K562 (cell line): ENCODE results near the gene PIGC. TPM values are rescaled to one million over a fixed set of nuclear protein-coding genes. Genes with fewer than 3 reads are reported as not detected.

Source experiments
- ATAC-seq: fragments of 200-7000 bp; cut with Tn5 transposase; 3 replicates; pipeline ENCODE4 v1.9.1; 2020; ENCODE audit warnings: moderate library complexity
- BruUV-seq: library from RNA; stranded (reverse); fragments of 400-500 nt; replicated peaks from 2 replicates; lab custom pipeline; 2021; lab: Mats Ljungman, UMichigan
- CTCF ChIA-PET: fragments of 300-600 bp; formaldehyde crosslinking; extraction: SDS; loops from one replicate; lab custom pipeline; 2021; ENCODE audit warnings: low intra/inter-chr PET ratio; lab: Yijun Ruan, JAX
- POLR2A ChIA-PET: fragments of 300-600, 350-650 bp; sonication (Branson Sonifier 250); formaldehyde crosslinking; extraction: SDS; loops from one replicate; lab custom pipeline; 2021; ENCODE audit warnings: antibody characterized with exemption, inconsistent platforms; lab: Yijun Ruan, JAX
- DNase-seq, 4 experiments: peaks; one replicate each; pipeline versions ENCODE4 v3.0.0 to v3.0.0-alpha.2; 2011 to 2018; ENCODE audit warnings: low spot score in 3 of 4, mixed read lengths in 3 of 4; ENCODE audit errors: extremely low read depth in 1 of 4
- FAIRE-seq: peaks from 2 replicates; lab custom pipeline; 2011; peaks lifted over from hg19 to GRCh38; lab: Jason Lieb, UNC
- H2AFZ ChIP-seq: 2 replicates; pipeline ENCODE4 v1.6.0; 2011; ENCODE audit warnings: low read depth, low read length, control low read depth, inconsistent platforms
- H3K27ac ChIP-seq: fragments of 200-600 bp; 3 replicates; pipeline ENCODE4 v1.8.0; 2011; ENCODE audit warnings: low read depth, mild to moderate bottlenecking, control low read depth, inconsistent platforms, low read length, moderate library complexity, mixed read lengths; ENCODE audit errors: extremely low read depth
- H3K27me3 ChIP-seq, 2 experiments: fragments of 300-600 bp in 1 of 2; 2 replicates in 1 of 2; 3 replicates in 1 of 2; pipeline versions ENCODE4 v1.6.0 to v1.8.0; 2011; ENCODE audit warnings: inconsistent platforms in 2 of 2, low read length in 2 of 2, mild to moderate bottlenecking in 1 of 2, mixed read lengths in 1 of 2, moderate library complexity in 1 of 2; ENCODE audit not compliant: control insufficient read depth in 2 of 2, insufficient read depth in 2 of 2
- H3K36me3 ChIP-seq: fragments of 300-600 bp; 3 replicates; pipeline ENCODE4 v1.8.0; 2011; ENCODE audit warnings: mild to moderate bottlenecking, low read length, inconsistent platforms; ENCODE audit not compliant: control insufficient read depth, insufficient read depth
- H3K4me1 ChIP-seq, 2 experiments: fragments of 200-600 bp in 1 of 2; replicated peaks in 1 of 2; 2 replicates in 1 of 2; 3 replicates in 1 of 2; pipeline versions ENCODE4 v1.5.1 to v1.8.0; 2011; ENCODE audit warnings: inconsistent platforms in 2 of 2, low read length in 2 of 2, mild to moderate bottlenecking in 1 of 2, mixed read lengths in 1 of 2, moderate library complexity in 1 of 2; ENCODE audit not compliant: control insufficient read depth in 2 of 2, insufficient read depth in 2 of 2
- H3K4me2 ChIP-seq: 2 replicates; pipeline ENCODE4 v1.6.1; 2011; ENCODE audit warnings: low read length, control low read depth, inconsistent platforms, mixed read lengths; ENCODE audit not compliant: insufficient read depth
- H3K4me3 ChIP-seq: fragments of 200-600 bp; sonication (generic), shearing (Covaris generic); 2 replicates; pipeline ENCODE4 v1.5.1; 2016; ENCODE audit warnings: control low read depth, inconsistent platforms
- H3K79me2 ChIP-seq: fragments of 200-600 bp; 3 replicates; pipeline ENCODE4 v1.8.0; 2011; ENCODE audit warnings: low read length, inconsistent platforms; ENCODE audit not compliant: control insufficient read depth, insufficient read depth
- H3K9ac ChIP-seq, 2 experiments: 2 replicates each; pipeline versions ENCODE4 v1.6.0 to v1.6.1; 2011; ENCODE audit warnings: low read depth in 2 of 2, low read length in 2 of 2, control low read depth in 1 of 2, inconsistent platforms in 1 of 2, mild to moderate bottlenecking in 1 of 2, mixed read lengths in 1 of 2; ENCODE audit not compliant: insufficient read depth in 1 of 2
- H3K9me1 ChIP-seq: one replicate; pipeline ENCODE4 v1.6.0; 2011; ENCODE audit warnings: inconsistent platforms, mild to moderate bottlenecking, low read length, moderate library complexity; ENCODE audit not compliant: control insufficient read depth, insufficient read depth
- H3K9me3 ChIP-seq: replicated peaks from 2 replicates; pipeline ENCODE4 v1.5.1; 2011; ENCODE audit warnings: low read depth, low read length, inconsistent platforms; ENCODE audit not compliant: control insufficient read depth, insufficient read depth
- H4K20me1 ChIP-seq: replicated peaks from 2 replicates; pipeline ENCODE4 v1.6.1; 2011; ENCODE audit warnings: low read length, inconsistent platforms, mixed read lengths; ENCODE audit not compliant: control insufficient read depth, insufficient read depth
- ARID2 ChIP-seq: fragments of 450-650 bp; IDR thresholded peaks from 2 replicates; pipeline ENCODE4 v1.6.1; 2017; ENCODE audit warnings: antibody characterized with exemption, mild to moderate bottlenecking
- BCL6 ChIP-seq: fragments of 250-450 bp; sonication (Bioruptor Pico); IDR thresholded peaks from 2 replicates; pipeline ENCODE4 v1.4.0; 2020
- HBP1 ChIP-seq: fragments of 450-650 bp; formaldehyde crosslinking; IDR thresholded peaks from 2 replicates; pipeline ENCODE4 v1.4.0; 2022; ENCODE audit warnings: missing genetic modification characterization
- PCBP1 ChIP-seq: fragments of 200-400 bp; formaldehyde crosslinking; IDR thresholded peaks from 2 replicates; pipeline ENCODE4 v1.6.1; 2018; ENCODE audit warnings: mild to moderate bottlenecking, low read depth, low read length; ENCODE audit not compliant: poor library complexity, severe bottlenecking
- RFX5 ChIP-seq: IDR thresholded peaks from 2 replicates; pipeline ENCODE4 v1.6.1; 2011; ENCODE audit warnings: low read depth, mild to moderate bottlenecking, improper control_type of control experiment, low read length
- ZNF23 ChIP-seq: fragments of 250-450 bp; sonication (Bioruptor Pico); IDR thresholded peaks from 2 replicates; pipeline ENCODE4 v1.4.0; 2020; ENCODE audit warnings: mild to moderate bottlenecking
- WGBS: fragments of 100-300 bp; shearing (Covaris generic); methylation state at CpG from one replicate; pipeline ENCODE4 v1.1.6; 2016; ENCODE audit warnings: low coverage, mixed read lengths; ENCODE audit not compliant: insufficient coverage; ENCODE audit errors: missing lambda C conversion rate; 5-methylcytosine and 5-hydroxymethylcytosine counted together
- in situ Hi-C: fragments of 300-500 bp; cut with MboI; formaldehyde crosslinking; loops from 4 replicates; pipeline ENCODE4 v1.15.0; 2018; ENCODE audit warnings: inconsistent platforms, mixed read lengths
- intact Hi-C: fragments of 100-400 bp; cut with micrococcal nuclease; formaldehyde crosslinking; loops from 2 replicates; pipeline ENCODE4 v1.14.2; 2022
- polyA plus RNA-seq, 8 experiments: library from polyadenylated mRNA; depleted of rRNA in 4 of 8; stranded (reverse) in 5 of 8; unstranded in 3 of 8; fragments of >200 nt; fragmentation: Nextera tagmentation in 2 of 8; fragmentation: Illumina TruSeq in 1 of 8; extraction: Ambion mirVana in 2 of 8; extraction: Trizol in 1 of 8; gene quantifications; 2 replicates each; pipeline versions ENCODE4 v1.2.1 to v1.2.3, GENCODE V29; 2011 to 2014; ENCODE audit warnings: inconsistent platforms in 1 of 8, missing spikeins in 1 of 8
- total RNA-seq, 7 experiments: library from RNA; depleted of rRNA in 6 of 7; stranded (reverse); fragments of >200 nt in 6 of 7; fragmentation: Illumina TruSeq in 2 of 7; extraction: Trizol in 2 of 7; gene quantifications; 2 replicates each; pipeline versions ENCODE4 v1.2.1 to v1.2.3, GENCODE V29; 2011 to 2021; ENCODE audit warnings: low replicate concordance in 1 of 7

The PIGC gene
- total and polyA plus RNA-seq, 9 of the 15 experiments (the other 6 are each of a cell fraction or from before 2014, with no cell fraction given): 30.5 to 97.9 (median 54.7) TPM

GRCh38 chr1:172427191-172427590 is 16.7 kb downstream of the PIGC start:
- Histone ChIP-seq H3K9me1 (no peaks in the 10 kb centered on the region), H2AFZ (no peak overlapping the region), H3K27me3 (no peaks in the 10 kb centered on the region), H4K20me1 (no peaks in the 10 kb centered on the region), H3K4me3 (no peak overlapping the region), H3K27ac (no peak overlapping the region), H3K9ac (no peak overlapping the region), H3K4me2 (no peak overlapping the region), H3K4me1 (peaks cover 0 to 25% of the 10 kb centered on the region in 2 experiments; a peak in 2 of 5 replicates), H3K9me3 (no peaks in the 10 kb centered on the region), H3K79me2 (no peaks in the 10 kb centered on the region), H3K36me3 (no peaks in the 10 kb centered on the region)
- ChIA-PET POLR2A (interaction anchor here (0.6 kb wide), 1 partner anchor 11 kb away, joined by 3 read pairs; no protein-coding TSS in a partner anchor), CTCF (no interaction called here)
- in situ Hi-C loops (no loop called here), intact Hi-C loops (loop anchor here (10.0 kb wide), 2 partner anchors 778 to 782 kb away; partner anchors contain the start of gene TNFSF4)
- no TSS peak for BruUV-seq
- FAIRE-seq (no peak), DNase-seq (no peak), ATAC-seq (no peak)
- WGBS: 32% methylated on average over 2 of the region's 2 CpGs
- TF ChIP-seq ZNF23 (no peak), PCBP1 (no peak), HBP1 (CRISPR knock-in tag) (0 out of 2 replicates have a peak, but pooled peaks have one; percentile 51), BCL6 (CRISPR knock-in tag) (no peak), RFX5 (no peak), ARID2 (no peak)
